Hepatocyte (in vitro differentiated cells): ENCODE measurements around the gene IGF1. TPM values are rescaled to one million over a fixed set of nuclear protein-coding genes. Genes with fewer than 3 reads are reported as not detected.

Source experiments
- DNase-seq: peaks from one replicate; pipeline ENCODE4 v3.0.0-alpha.2; 2016; ENCODE audit warnings: low spot score
- H2AFZ ChIP-seq: fragments of 200-600 bp; sonication (generic); 2 replicates; pipeline ENCODE4 v1.6.0; 2016; ENCODE audit warnings: antibody characterized with exemption, mild to moderate bottlenecking
- H3K27ac ChIP-seq: fragments of 200-600 bp; sonication (generic); 2 replicates; pipeline ENCODE4 v1.5.1; 2016; ENCODE audit warnings: mild to moderate bottlenecking
- H3K27me3 ChIP-seq: fragments of 200-600 bp; sonication (generic); 2 replicates; pipeline ENCODE4 v1.6.1; 2016
- H3K36me3 ChIP-seq: fragments of 200-600 bp; sonication (generic); replicated peaks from 2 replicates; pipeline ENCODE4 v1.5.1; 2016; ENCODE audit warnings: low read depth; ENCODE audit not compliant: insufficient read depth
- H3K4me1 ChIP-seq: fragments of 200-600 bp; sonication (generic); 2 replicates; pipeline ENCODE4 v1.5.1; 2016; ENCODE audit warnings: mild to moderate bottlenecking, moderate library complexity; ENCODE audit not compliant: insufficient read depth
- H3K4me2 ChIP-seq: fragments of 200-600 bp; sonication (generic); 2 replicates; pipeline ENCODE4 v1.6.0; 2016
- H3K4me3 ChIP-seq: fragments of 200-600 bp; sonication (generic); 2 replicates; pipeline ENCODE4 v1.5.1; 2016; ENCODE audit warnings: mild to moderate bottlenecking
- H3K79me2 ChIP-seq: fragments of 200-600 bp; sonication (generic); 2 replicates; pipeline ENCODE4 v1.6.0; 2017; ENCODE audit warnings: mild to moderate bottlenecking
- H3K9me2 ChIP-seq: fragments of 200-600 bp; sonication (generic); replicated peaks from 2 replicates; pipeline ENCODE4 v1.6.0; 2017; ENCODE audit warnings: mild to moderate bottlenecking; ENCODE audit not compliant: insufficient read depth
- H3K9me3 ChIP-seq: fragments of 200-600 bp; sonication (generic); 2 replicates; pipeline ENCODE4 v1.5.1; 2016; ENCODE audit warnings: low read depth, mild to moderate bottlenecking
- H4K20me1 ChIP-seq: fragments of 200-600 bp; sonication (generic); 2 replicates; pipeline ENCODE4 v1.6.0; 2016; ENCODE audit warnings: mild to moderate bottlenecking; ENCODE audit not compliant: insufficient read depth, poor library complexity, severe bottlenecking
- EZH2 ChIP-seq: fragments of 200-600 bp; sonication (generic); IDR thresholded peaks from 2 replicates; pipeline ENCODE4 v1.6.1; 2016; ENCODE audit warnings: antibody characterized with exemption, mild to moderate bottlenecking, borderline replicate concordance
- EZH2phosphoT487 ChIP-seq: fragments of 200-600 bp; sonication (generic); IDR thresholded peaks from one replicate; pipeline ENCODE4 v1.6.1; 2018; ENCODE audit warnings: antibody characterized with exemption, mild to moderate bottlenecking, low read depth, moderate library complexity; ENCODE audit not compliant: unreplicated experiment, severe bottlenecking
- WGBS: methylation state at CpG from one replicate; pipeline ENCODE4 v1.1.6; 2016; ENCODE audit warnings: low lambda C conversion rate; ENCODE audit errors: missing lambda C conversion rate; 5-methylcytosine and 5-hydroxymethylcytosine counted together
- polyA plus RNA-seq: library from polyadenylated mRNA; unstranded; fragments of >200 nt; fragmentation: Nextera tagmentation; extraction: Ambion mirVana; gene quantifications from 2 replicates; pipeline ENCODE4 v1.2.1, GENCODE V29; 2016
- total RNA-seq: library from RNA; depleted of rRNA; stranded (reverse); fragments of >200 nt; gene quantifications from 2 replicates; pipeline ENCODE4 v1.2.3, GENCODE V29; 2014
- TF ChIP-seq, protein P1 (sequence below): fragments of 200-600 bp; sonication (generic); IDR thresholded peaks from 2 replicates; pipeline ENCODE4 v1.5.1; 2016; ENCODE audit warnings: antibody characterized with exemption, mild to moderate bottlenecking; ENCODE audit not compliant: poor library complexity

IGF1 gene
- total and polyA plus RNA-seq, 2 experiments from 2014 or later, result 10.0 to 12.0 TPM

DNA sequence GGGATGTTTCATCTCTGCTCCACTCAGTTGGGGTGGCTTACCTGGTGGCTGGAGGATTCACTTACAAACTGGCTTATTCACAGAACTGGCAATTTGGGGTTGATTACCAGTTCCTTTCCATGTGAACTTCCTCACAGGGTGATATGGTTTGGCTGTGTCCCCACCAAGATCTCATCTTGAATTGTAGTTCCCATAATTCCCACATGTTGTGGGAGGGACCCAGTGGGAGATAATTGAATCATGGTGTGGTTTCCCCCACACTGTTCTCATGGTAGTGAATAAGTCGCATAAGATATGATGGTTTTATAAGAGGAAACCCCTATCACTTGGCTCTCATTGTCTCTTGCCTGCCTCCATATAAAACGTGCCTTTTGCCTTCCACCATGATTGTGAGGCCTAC, 26.9 kb upstream of the IGF1 start:
- H3K36me3 ChIP-seq, result no peaks in the 10 kb centered on the region
- no peak overlapping the region for H2AFZ ChIP-seq
- H3K27me3 ChIP-seq, result no peaks in the 10 kb centered on the region
- DNase-seq, result no peak
- no peak overlapping the region for H3K27ac ChIP-seq
- no peak for TF ChIP-seq EZH2phosphoT487
- no peaks in the 10 kb centered on the region for H3K9me3 ChIP-seq
- no peaks in the 10 kb centered on the region for H3K4me1 ChIP-seq
- H3K9me2 ChIP-seq, result no peaks in the 10 kb centered on the region
- 0% methylated on average over 2 of the region's 2 CpGs for WGBS
- H3K4me2 ChIP-seq, result no peak overlapping the region
- H4K20me1 ChIP-seq, result no peaks in the 10 kb centered on the region
- no peaks in the 10 kb centered on the region for H3K79me2 ChIP-seq
- no peak overlapping the region for H3K4me3 ChIP-seq

DNA sequence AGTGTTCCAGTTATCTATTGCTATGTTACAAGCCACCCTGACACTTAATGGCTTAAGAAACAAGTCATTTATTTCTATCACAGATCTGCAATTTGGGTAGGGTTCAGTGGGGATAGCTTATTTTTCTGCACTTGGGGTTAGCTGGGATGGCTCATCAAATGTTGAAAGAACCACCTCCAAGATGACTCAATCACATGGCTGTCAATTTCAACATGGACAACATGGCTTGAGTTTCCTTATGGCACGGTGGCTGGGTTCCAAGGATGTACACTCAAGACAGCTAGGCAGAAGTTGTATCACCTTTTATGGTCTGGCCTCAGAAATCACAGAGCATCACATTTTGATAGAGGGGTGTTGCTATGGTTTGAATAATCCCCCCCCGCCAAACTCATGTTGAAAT, 24.5 kb upstream of the IGF1 start:
- Histone ChIP-seq H2AFZ (no peak overlapping the region), H3K79me2 (no peaks in the 10 kb centered on the region), H3K27ac (no peak overlapping the region), H3K4me1 (no peaks in the 10 kb centered on the region), H3K9me3 (no peaks in the 10 kb centered on the region), H3K36me3 (no peaks in the 10 kb centered on the region), H3K4me3 (no peak overlapping the region), H4K20me1 (no peaks in the 10 kb centered on the region), H3K4me2 (no peak overlapping the region), H3K9me2 (no peaks in the 10 kb centered on the region), H3K27me3 (no peaks in the 10 kb centered on the region)
- no peak for TF ChIP-seq EZH2
- TF ChIP-seq, protein P1, sequence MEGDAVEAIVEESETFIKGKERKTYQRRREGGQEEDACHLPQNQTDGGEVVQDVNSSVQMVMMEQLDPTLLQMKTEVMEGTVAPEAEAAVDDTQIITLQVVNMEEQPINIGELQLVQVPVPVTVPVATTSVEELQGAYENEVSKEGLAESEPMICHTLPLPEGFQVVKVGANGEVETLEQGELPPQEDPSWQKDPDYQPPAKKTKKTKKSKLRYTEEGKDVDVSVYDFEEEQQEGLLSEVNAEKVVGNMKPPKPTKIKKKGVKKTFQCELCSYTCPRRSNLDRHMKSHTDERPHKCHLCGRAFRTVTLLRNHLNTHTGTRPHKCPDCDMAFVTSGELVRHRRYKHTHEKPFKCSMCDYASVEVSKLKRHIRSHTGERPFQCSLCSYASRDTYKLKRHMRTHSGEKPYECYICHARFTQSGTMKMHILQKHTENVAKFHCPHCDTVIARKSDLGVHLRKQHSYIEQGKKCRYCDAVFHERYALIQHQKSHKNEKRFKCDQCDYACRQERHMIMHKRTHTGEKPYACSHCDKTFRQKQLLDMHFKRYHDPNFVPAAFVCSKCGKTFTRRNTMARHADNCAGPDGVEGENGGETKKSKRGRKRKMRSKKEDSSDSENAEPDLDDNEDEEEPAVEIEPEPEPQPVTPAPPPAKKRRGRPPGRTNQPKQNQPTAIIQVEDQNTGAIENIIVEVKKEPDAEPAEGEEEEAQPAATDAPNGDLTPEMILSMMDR, result no peak
- no peak for TF ChIP-seq EZH2phosphoT487
- DNase-seq, result no peak
- WGBS, result 95% methylated on average over 2 of the region's 2 CpGs

DNA sequence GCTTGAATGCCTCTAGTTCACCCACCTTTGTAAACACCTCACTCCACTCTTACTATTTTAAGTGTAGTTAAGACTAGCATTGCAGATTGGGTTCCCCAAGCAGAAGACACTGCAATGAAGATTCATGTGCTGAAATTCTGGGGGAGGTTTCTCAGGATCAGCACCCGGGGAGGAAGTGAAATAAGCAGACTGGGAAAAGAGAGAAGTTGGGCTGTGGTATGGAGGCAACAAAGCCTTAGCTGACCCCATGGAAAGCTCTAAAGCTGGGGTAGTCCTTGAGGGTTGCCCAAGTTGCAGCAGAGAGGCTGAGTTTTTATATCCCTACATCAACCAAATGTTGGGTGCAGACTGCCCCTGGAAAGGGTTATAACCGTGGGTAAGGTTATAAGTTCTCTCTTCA, 23.9 kb upstream of the IGF1 start:
- H3K9me2 ChIP-seq, result no peaks in the 10 kb centered on the region
- WGBS, result 81% methylated on average over 2 of the region's 2 CpGs
- H3K9me3 ChIP-seq, result no peaks in the 10 kb centered on the region
- DNase-seq, result no peak
- no peak overlapping the region for H3K27ac ChIP-seq
- no peak overlapping the region for H3K4me3 ChIP-seq
- H4K20me1 ChIP-seq, result no peaks in the 10 kb centered on the region
- TF ChIP-seq EZH2 (no peak), EZH2phosphoT487 (no peak)
- TF ChIP-seq, protein P1, result no peak
- no peak overlapping the region for H3K4me2 ChIP-seq
- no peaks in the 10 kb centered on the region for H3K27me3 ChIP-seq
- no peaks in the 10 kb centered on the region for H3K4me1 ChIP-seq
- H2AFZ ChIP-seq, result no peak overlapping the region
- no peaks in the 10 kb centered on the region for H3K36me3 ChIP-seq
- H3K79me2 ChIP-seq, result no peaks in the 10 kb centered on the region

DNA sequence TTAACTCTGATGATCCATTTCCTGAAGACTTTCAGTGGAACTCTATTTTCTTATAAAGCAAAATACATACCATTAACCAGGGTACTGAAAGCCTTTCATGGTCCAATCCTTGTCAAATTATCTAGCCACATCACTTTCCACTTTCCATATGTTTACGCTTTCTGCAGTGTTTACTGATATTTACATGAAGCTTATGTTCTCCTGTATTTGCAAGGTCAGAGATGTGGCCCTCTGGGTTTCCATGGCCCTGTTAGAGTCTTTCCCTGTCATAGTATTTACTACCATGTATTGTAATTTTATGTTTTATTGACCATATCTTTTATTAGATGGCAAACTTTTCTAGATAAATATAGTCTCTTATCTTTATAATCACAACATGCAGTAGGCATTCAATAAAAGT, 23.5 kb upstream of the IGF1 start:
- no peak overlapping the region for H3K4me3 ChIP-seq
- H3K9me3 ChIP-seq, result no peaks in the 10 kb centered on the region
- DNase-seq, result no peak
- TF ChIP-seq, protein P1, result no peak
- TF ChIP-seq EZH2phosphoT487 (no peak), EZH2 (no peak)
- no peaks in the 10 kb centered on the region for H3K4me1 ChIP-seq
- H2AFZ ChIP-seq, result no peak overlapping the region
- no peaks in the 10 kb centered on the region for H3K36me3 ChIP-seq
- H3K27ac ChIP-seq, result no peak overlapping the region
- no peaks in the 10 kb centered on the region for H4K20me1 ChIP-seq
- H3K27me3 ChIP-seq, result no peaks in the 10 kb centered on the region
- H3K4me2 ChIP-seq, result no peak overlapping the region
- H3K9me2 ChIP-seq, result no peaks in the 10 kb centered on the region
- WGBS, result 0% methylated on average over 1 of the region's 1 CpG
- no peaks in the 10 kb centered on the region for H3K79me2 ChIP-seq
